ENCODE measurements around the gene FAM117A.

- TF ChIP-seq CTCF (IDR thresholded peaks at IDR 0.05; ENCODE audit: poor library complexity) (no peak), EZH2 (IDR thresholded peaks at IDR 0.05; ENCODE audit: borderline replicate concordance) (no peak), EZH2phosphoT487 (IDR thresholded peaks at IDR 0.05; ENCODE audit: low read depth, severe bottlenecking, unreplicated experiment) (no peak)
Observed at GRCh38 chr17:49745175-49746139, 18.5 kb downstream of the FAM117A start.
